Muscle layer of duodenum (tissue), 2 donors: ENCODE measurements around the gene STARD9.

Source experiments
- H3K27ac ChIP-seq: one replicate; pipeline ENCODE4 v1.7.0; 2013; ENCODE audit warnings: mild to moderate bottlenecking, low read length
- H3K27me3 ChIP-seq: one replicate; pipeline ENCODE4 v1.7.0; 2013; ENCODE audit warnings: low read depth, mild to moderate bottlenecking, control low read depth, low read length
- H3K36me3 ChIP-seq, 2 donors: one replicate each; pipeline ENCODE4 v1.7.0; 2013; ENCODE audit warnings: low read length in 2 of 2, control low read depth in 1 of 2, mild to moderate bottlenecking in 1 of 2; ENCODE audit not compliant: insufficient read depth in 2 of 2, control insufficient read depth in 1 of 2
- H3K4me1 ChIP-seq, 2 donors: one replicate each; pipeline ENCODE4 v1.7.0; 2013; ENCODE audit warnings: low read length in 2 of 2, mild to moderate bottlenecking in 2 of 2, control low read depth in 1 of 2, moderate library complexity in 1 of 2; ENCODE audit not compliant: insufficient read depth in 2 of 2, control insufficient read depth in 1 of 2
- H3K4me3 ChIP-seq, 2 donors: one replicate each; pipeline ENCODE4 v1.7.0; 2013; ENCODE audit warnings: low read length in 2 of 2, low read depth in 1 of 2, mild to moderate bottlenecking in 1 of 2
- H3K9me3 ChIP-seq, 2 donors: one replicate each; pipeline ENCODE4 v1.7.0; 2013; ENCODE audit warnings: low read length in 2 of 2, control low read depth in 1 of 2, mild to moderate bottlenecking in 1 of 2; ENCODE audit not compliant: control insufficient read depth in 1 of 2
- donor health status: healthy.

Gene STARD9

GRCh38 chr15:42732095-42732827 lies 156.9 kb downstream of the STARD9 start:
- H3K36me3 ChIP-seq: peaks cover 42 to 60% of the 10 kb centered on the region in 2 donors
- no peak overlapping the region for H3K27ac ChIP-seq
- no peak overlapping the region for H3K4me3 ChIP-seq
- H3K4me1 ChIP-seq: peaks cover 7 to 10% of the 10 kb centered on the region in 2 donors
- H3K9me3 ChIP-seq: no peaks in the 10 kb centered on the region
- H3K27me3 ChIP-seq: no peaks in the 10 kb centered on the region

- Histone ChIP-seq H3K27me3 (no peaks in the 10 kb centered on the region), H3K27ac (no peak overlapping the region), H3K36me3 (peaks cover 36 to 52% of the 10 kb centered on the region in 2 donors), H3K4me1 (peaks cover 7 to 16% of the 10 kb centered on the region in 2 donors), H3K9me3 (no peaks in the 10 kb centered on the region), H3K4me3 (no peak overlapping the region)
Observed at GRCh38 chr15:42733027-42733426, 157.6 kb downstream of the STARD9 start.

GRCh38 chr15:42734076-42734672 lies 158.8 kb downstream of the STARD9 start:
- no peak overlapping the region for H3K4me3 ChIP-seq
- H3K27me3 ChIP-seq: no peaks in the 10 kb centered on the region
- H3K27ac ChIP-seq: no peak overlapping the region
- H3K4me1 ChIP-seq: peaks cover 7 to 16% of the 10 kb centered on the region in 2 donors
- H3K36me3 ChIP-seq: peaks cover 31 to 42% of the 10 kb centered on the region in 2 donors
- H3K9me3 ChIP-seq: no peaks in the 10 kb centered on the region

GRCh38 chr15:42735382-42736165 lies 160.2 kb downstream of the STARD9 start:
- peaks cover 7 to 16% of the 10 kb centered on the region in 2 donors for H3K4me1 ChIP-seq
- no peaks in the 10 kb centered on the region for H3K27me3 ChIP-seq
- H3K4me3 ChIP-seq: peak overlapping the region; percentile 78 to 90
- no peaks in the 10 kb centered on the region for H3K9me3 ChIP-seq
- no peak overlapping the region for H3K27ac ChIP-seq
- peaks cover 24 to 31% of the 10 kb centered on the region in 2 donors for H3K36me3 ChIP-seq

- Histone ChIP-seq H3K9me3 (no peaks in the 10 kb centered on the region), H3K4me3 (peak overlapping the region; percentile 78 to 90), H3K27me3 (no peaks in the 10 kb centered on the region), H3K36me3 (peaks cover 19 to 28% of the 10 kb centered on the region in 2 donors), H3K4me1 (peaks cover 7 to 16% of the 10 kb centered on the region in 2 donors), H3K27ac (no peak overlapping the region)
Observed at GRCh38 chr15:42736178-42736792, 160.9 kb downstream of the STARD9 start.

- Histone ChIP-seq H3K9me3 (no peaks in the 10 kb centered on the region), H3K27ac (peak within 1 kb of the TSS; percentile 80), H3K4me3 (peak within 1 kb of the TSS; percentile 78 to 90), H3K36me3 (peaks cover 14 to 22% of the 10 kb centered on the region in 2 donors), H3K27me3 (no peaks in the 10 kb centered on the region), H3K4me1 (peaks cover 7 to 16% of the 10 kb centered on the region in 2 donors)
Observed at GRCh38 chr15:42736793-42737528, 161.6 kb downstream of the STARD9 start, which contains the start of gene CDAN1. CDAN1 (minus strand) TSS chr15:42737128; CDS start chr15:42737102, 26 bp downstream.

GRCh38 chr15:42737529-42738328 lies 162.3 kb downstream of the STARD9 start:
- no peaks in the 10 kb centered on the region for H3K9me3 ChIP-seq
- H3K4me3 ChIP-seq: peak overlapping the region; percentile 78 to 90
- peaks cover 6 to 16% of the 10 kb centered on the region in 2 donors for H3K36me3 ChIP-seq
- H3K4me1 ChIP-seq: peaks cover 7 to 16% of the 10 kb centered on the region in 2 donors
- H3K27me3 ChIP-seq: no peaks in the 10 kb centered on the region
- H3K27ac ChIP-seq: peak overlapping the region; percentile 80

- H3K27me3 ChIP-seq: no peaks in the 10 kb centered on the region
- no peak overlapping the region for H3K27ac ChIP-seq
- no peak overlapping the region for H3K4me3 ChIP-seq
- peaks cover 9 to 15% of the 10 kb centered on the region in 2 donors for H3K36me3 ChIP-seq
- H3K4me1 ChIP-seq: peaks cover 0 to 6% of the 10 kb centered on the region in 2 donors
- no peaks in the 10 kb centered on the region for H3K9me3 ChIP-seq
Observed at GRCh38 chr15:42741710-42742109, 166.3 kb downstream of the STARD9 start.

GRCh38 chr15:42742149-42742548 lies 166.7 kb downstream of the STARD9 start:
- Histone ChIP-seq H3K27me3 (no peaks in the 10 kb centered on the region), H3K27ac (no peak overlapping the region), H3K9me3 (no peaks in the 10 kb centered on the region), H3K4me1 (peaks cover 0 to 6% of the 10 kb centered on the region in 2 donors), H3K4me3 (no peak overlapping the region), H3K36me3 (peaks cover 9 to 15% of the 10 kb centered on the region in 2 donors)

- H3K27me3 ChIP-seq: no peaks in the 10 kb centered on the region
- no peaks in the 10 kb centered on the region for H3K9me3 ChIP-seq
- no peak overlapping the region for H3K27ac ChIP-seq
- H3K36me3 ChIP-seq: peaks cover 9 to 15% of the 10 kb centered on the region in 2 donors
- H3K4me3 ChIP-seq: no peak overlapping the region
- no peaks in the 10 kb centered on the region for H3K4me1 ChIP-seq
Observed at GRCh38 chr15:42744195-42744594, 168.8 kb downstream of the STARD9 start.
